GM19324 (cell line): ENCODE measurements around the gene NUBP1.
"Not testable (repeated sequence)": the region's sequence is repeated elsewhere in the genome, so short reads cannot be mapped to it uniquely, and the experiment has no call there.

Experiments used
- ATAC-seq: cut with Tn5 transposase; IDR thresholded peaks from one replicate; pipeline ENCODE4 v1.9.1; 2021; ENCODE audit warnings: mild to moderate bottlenecking, moderate library complexity; ENCODE audit not compliant: unreplicated experiment, low FRiP score

Gene NUBP1

GRCh38 chr16:10743610-10744369 lies at the start of gene NUBP1:
Gene NUBP1, plus strand, starts transcription at chr16:10743842. Its CDS starts 22 bp downstream, at chr16:10743864.
- ATAC-seq = peak; percentile 88

- ATAC-seq = no peak
Observed at GRCh38 chr16:10693889-10694288, 49.8 kb upstream of the NUBP1 start.

DNA sequence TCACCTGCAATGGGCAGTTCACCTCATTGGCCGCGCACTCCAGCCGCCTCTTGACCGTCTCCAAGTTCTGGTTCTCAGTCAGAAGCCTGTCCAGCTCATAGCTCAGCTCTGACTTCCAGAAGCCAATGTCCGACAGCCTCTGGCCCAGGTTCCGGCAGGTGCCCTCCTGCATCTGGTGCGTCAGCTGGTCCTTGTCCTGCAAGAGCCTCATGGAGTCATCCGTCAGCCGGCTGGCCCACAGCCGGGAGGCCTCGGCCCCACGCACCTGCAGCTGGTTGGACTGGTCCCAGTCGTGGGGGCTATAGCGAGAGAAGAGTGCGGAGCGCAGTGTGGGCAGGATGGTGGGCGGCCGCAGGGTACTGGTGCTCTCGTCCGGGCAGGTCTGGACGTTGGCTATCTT lies 49.3 kb upstream of the NUBP1 start:
- ATAC-seq = no peak

DNA sequence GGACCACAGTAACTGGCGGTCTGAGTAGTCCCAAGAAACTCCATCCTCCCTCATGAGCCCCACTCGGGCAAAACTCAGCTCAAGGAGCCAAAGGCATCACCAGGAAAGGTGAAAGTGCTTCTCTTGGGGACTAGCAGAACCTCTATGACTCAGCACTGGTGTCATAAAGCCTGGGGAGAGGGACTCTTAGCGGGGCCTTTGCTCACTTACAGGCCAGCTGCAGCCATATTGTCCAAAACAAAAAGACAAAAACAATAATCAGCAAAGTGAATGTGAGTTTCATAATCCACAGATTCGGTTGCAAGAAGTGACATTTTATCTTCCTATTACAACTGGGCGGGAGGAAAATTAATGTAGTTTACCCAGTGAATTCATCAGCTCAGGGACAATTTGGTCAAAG lies 48.8 kb upstream of the NUBP1 start, which contains the start of gene TEKT5:
Gene TEKT5 (minus strand): TSS at position 101 of the 400 bp plus-strand sequence. CDS start 57 bp downstream, at position 44.
- no peak for ATAC-seq

DNA sequence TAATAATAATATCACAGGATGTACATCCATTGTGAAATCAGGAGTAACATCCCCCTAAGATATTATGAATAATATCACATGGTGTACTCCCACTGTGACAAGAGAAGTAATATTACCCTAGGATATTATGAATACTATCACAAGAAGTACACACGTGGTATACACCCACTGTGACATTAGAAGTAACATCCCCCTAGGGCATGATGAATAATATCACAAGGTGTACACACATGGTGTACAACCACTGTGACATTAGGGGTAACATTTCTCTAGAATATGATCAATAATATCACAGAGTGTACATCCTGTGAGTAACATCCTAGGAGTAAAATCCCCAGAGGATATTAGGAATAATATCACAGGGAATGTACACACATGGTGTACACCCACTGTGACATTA lies 43.9 kb upstream of the NUBP1 start:
- no peak for ATAC-seq

DNA sequence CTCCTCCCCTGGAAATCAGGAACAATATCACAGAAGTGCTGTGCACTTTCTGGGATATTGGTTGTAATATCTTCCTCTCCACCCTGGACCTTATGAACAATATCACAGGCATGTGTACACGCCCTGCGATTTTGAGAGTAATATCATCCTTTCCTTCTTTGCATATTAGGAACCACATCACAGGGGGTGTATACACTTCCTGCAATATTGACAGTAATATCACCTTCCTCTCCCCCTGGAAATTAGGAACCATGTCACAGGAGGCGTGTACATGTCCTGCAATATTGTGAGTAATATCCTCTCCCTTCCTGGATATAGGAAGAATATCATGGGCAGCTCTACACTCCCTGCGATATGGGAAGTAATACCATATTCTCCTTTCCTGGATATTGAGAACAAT lies 34.7 kb upstream of the NUBP1 start:
- ATAC-seq = no peak

DNA sequence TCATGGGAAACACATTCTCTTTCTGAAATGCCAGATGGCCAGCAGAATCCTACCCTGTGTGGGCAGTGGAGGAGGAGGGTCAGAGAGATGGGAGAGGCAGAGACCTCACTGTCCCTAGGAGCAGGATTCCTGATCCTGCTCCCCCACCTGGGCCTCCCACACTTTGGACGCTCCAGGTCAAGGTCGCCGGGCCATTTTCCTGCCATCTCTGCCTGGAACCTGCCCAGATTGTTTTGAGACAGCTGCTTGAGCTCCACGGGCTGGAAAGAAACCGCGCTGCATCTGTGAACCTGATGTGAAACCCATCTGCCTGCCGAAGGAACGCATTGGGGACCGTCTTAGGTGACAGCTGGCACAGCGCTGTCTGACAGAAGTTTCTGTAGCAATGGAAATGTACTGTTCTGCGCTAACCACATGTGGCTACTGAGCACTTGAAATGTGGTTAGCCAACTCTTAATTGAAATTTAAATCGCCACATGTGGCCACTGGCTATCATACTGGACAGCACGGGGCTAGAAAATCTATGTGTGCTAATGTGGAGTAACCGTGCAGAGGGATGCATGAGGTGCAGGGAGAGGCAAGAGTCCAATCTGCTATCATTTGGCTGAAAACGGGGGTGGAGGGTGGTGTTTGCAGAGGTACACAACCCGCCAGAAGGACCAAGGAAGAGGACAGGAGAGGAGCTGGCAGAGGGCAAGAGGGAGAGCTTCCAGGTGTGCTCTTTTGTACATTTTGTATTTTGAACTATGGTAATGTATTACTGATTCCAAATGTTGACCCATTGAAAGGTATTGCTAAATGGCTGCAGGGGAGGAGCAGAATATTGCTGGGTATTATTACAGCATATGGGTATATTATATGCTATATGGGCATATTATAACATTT lies 15.4 kb upstream of the NUBP1 start:
- no peak for ATAC-seq

GRCh38 chr16:10729104-10730048 lies 14.3 kb upstream of the NUBP1 start:
- ATAC-seq = no peak

- ATAC-seq = no peak
Observed at GRCh38 chr16:10731790-10732189, 11.9 kb upstream of the NUBP1 start.

DNA sequence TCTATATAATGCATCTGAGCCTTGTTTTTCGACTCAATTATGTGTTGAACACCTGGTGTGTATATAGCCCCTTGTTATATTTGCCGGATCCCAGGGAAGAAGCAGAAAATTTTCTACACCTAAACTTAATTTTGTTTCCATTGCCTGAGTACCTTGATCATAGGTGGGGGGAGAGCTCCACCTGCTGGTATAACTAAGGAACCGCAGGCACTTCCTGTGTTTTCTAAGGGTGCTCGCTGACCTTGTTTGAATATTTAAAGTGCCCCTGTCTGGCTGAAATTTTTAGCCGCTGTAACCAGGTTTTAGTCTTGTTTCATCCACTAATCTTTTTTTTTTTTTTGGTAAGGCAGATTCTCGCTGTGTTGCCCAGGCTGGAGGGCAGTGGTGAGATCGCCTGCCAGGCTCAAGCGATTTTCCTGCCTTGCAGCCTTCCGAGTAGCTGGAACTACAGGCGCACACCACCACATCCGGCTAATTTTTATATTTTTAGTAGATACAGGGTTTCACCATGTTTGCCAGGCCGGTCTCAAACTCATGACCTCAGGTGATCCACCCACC lies 6.5 kb upstream of the NUBP1 start:
- no peak for ATAC-seq

GRCh38 chr16:10738231-10739077 lies 5.2 kb upstream of the NUBP1 start:
- ATAC-seq = peak; percentile 56

DNA sequence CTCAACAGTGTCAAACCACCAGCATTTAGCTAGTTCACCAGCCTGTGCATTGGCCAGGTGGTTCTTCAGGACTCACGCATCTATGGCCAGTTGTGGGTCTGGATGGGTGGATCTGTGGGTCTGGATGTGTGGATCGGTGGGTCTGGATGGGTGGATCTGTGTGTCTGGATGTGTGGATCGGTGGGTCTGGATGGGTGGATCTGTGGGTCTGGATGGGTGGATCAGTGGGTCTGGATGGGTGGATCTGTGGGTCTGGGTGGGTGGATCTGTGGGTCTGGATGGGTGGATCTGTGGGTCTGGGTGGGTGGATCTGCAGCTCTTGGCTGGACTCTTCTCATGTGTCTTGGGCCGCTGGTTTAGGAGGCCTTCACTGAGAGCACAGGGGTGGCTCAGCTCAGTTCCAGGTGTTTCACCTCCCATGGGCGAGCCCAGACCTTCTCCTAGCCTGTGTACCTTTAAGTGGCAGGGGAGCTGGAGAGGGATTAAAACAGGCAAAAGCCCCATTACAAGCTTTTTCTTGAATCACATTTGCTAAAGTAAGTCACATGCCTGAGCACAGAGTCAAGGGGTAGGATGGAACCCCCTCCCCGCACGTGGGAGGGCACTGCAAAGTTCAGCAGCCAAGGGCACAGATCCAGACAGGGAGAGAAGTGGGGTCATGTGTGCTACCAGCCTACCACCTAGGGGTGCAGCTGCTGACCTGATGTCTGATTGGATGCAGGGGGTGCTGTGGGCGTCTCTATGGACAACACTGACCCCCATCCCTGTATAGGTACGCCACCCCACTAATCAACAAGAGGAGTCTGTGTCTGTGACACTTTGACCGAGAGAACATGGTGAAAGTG lies 3.4 kb upstream of the NUBP1 start:
- no peak for ATAC-seq

- ATAC-seq = no peak
Observed at GRCh38 chr16:10740845-10741208, 2.8 kb upstream of the NUBP1 start.

- not testable (repeated sequence) for ATAC-seq
Observed at GRCh38 chr16:10741249-10741648, 2.4 kb upstream of the NUBP1 start.

- ATAC-seq = no peak
Observed at GRCh38 chr16:10741844-10742243, 1.8 kb upstream of the NUBP1 start.

GRCh38 chr16:10743227-10743609 lies 424 bp upstream of the NUBP1 start:
- no peak for ATAC-seq

- no peak for ATAC-seq
Observed at GRCh38 chr16:10744370-10745030, 858 bp downstream of the NUBP1 start.

DNA sequence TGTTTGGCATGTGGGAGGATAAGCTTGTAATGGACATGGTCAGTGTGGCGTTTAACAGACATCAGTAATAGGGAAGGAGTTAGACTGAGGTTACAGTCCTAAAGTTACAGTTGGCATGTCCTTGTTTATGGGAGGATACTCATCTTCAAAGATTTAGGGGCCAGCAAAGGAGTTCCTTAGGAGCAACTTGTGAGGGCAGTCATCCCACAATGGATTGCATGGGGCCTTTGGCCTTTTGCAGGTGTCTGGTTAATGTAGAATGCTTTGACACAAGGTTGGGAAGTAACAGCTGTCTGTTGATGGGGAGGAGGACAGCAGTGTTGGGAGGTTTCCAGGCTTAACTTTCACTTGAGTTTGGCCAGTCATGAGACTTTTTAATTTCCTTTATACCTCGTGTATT lies 2.2 kb downstream of the NUBP1 start:
- ATAC-seq = no peak
